CD4-positive, alpha-beta T cell (primary cell): Measurements from ENCODE around the gene IL10RA. TPM values are rescaled to one million over a fixed set of nuclear protein-coding genes. Genes with fewer than 3 reads are reported as not detected.

Experiments used
- ATAC-seq: fragments of 200-7000 bp; cut with Tn5 transposase; one replicate; pipeline ENCODE4 v1.10.0; 2022; ENCODE audit warnings: mild to moderate bottlenecking; ENCODE audit not compliant: poor library complexity
- CTCF ChIA-PET: fragments of 350-600 bp; sonication (Branson Sonifier 250); formaldehyde crosslinking; loops from one replicate; lab custom pipeline; 2021; ENCODE audit warnings: antibody characterized with exemption, inconsistent platforms; lab: Charles Lee
- POLR2A ChIA-PET: fragments of 350-600 bp; sonication (Branson Sonifier 250); formaldehyde crosslinking; loops from one replicate; lab custom pipeline; 2021; ENCODE audit warnings: antibody characterized with exemption, inconsistent platforms; lab: Charles Lee
- DNase-seq, 14 experiments: peaks; one replicate each; pipeline ENCODE4 v3.0.0-alpha.2; 2013 to 2020; ENCODE audit warnings: mixed read lengths in 2 of 14
- H3K27ac ChIP-seq, 2 donors: one replicate each; pipeline versions ENCODE4 v1.5.1 to v1.7.0; 2013; ENCODE audit warnings: low read length in 2 of 2, low read depth in 1 of 2, mild to moderate bottlenecking in 1 of 2
- H3K27me3 ChIP-seq, 2 experiments: 1 replicate in 1 of 2; 2 replicates in 1 of 2; pipeline versions ENCODE4 v1.6.1 to v1.7.0; 2013; ENCODE audit warnings: low read length in 2 of 2, control low read depth in 1 of 2, mild to moderate bottlenecking in 1 of 2, moderate library complexity in 1 of 2; ENCODE audit not compliant: insufficient read depth in 2 of 2, control insufficient read depth in 1 of 2
- H3K36me3 ChIP-seq: one replicate; pipeline ENCODE4 v1.6.1; 2013; ENCODE audit warnings: low read length, control low read depth; ENCODE audit not compliant: insufficient read depth
- H3K4me1 ChIP-seq: one replicate; pipeline ENCODE4 v1.6.1; 2013; ENCODE audit warnings: low read length, control low read depth; ENCODE audit not compliant: insufficient read depth
- H3K4me3 ChIP-seq: one replicate; pipeline ENCODE4 v1.5.1; 2013; ENCODE audit warnings: mild to moderate bottlenecking, low read length, moderate library complexity
- H3K9me3 ChIP-seq, 2 experiments: 1 replicate in 1 of 2; 2 replicates in 1 of 2; pipeline versions ENCODE4 v1.6.1 to v1.7.0; 2013; ENCODE audit warnings: low read length in 2 of 2, mild to moderate bottlenecking in 2 of 2, control low read depth in 1 of 2, moderate library complexity in 1 of 2; ENCODE audit not compliant: control insufficient read depth in 1 of 2, insufficient read depth in 1 of 2
- H3K27ac Mint-ChIP-seq: one replicate; pipeline ENCODE4 v1.8.0; 2020; ENCODE audit warnings: mixed read lengths
- H3K27me3 Mint-ChIP-seq: one replicate; pipeline ENCODE4 v1.8.0; 2021; ENCODE audit warnings: mixed read lengths
- H3K36me3 Mint-ChIP-seq: one replicate; pipeline ENCODE4 v1.8.0; 2021; ENCODE audit warnings: low read depth, mixed read lengths
- H3K4me1 Mint-ChIP-seq: one replicate; pipeline ENCODE4 v1.8.0; 2021; ENCODE audit warnings: low read depth, mixed read lengths
- H3K4me3 Mint-ChIP-seq: one replicate; pipeline ENCODE4 v1.8.0; 2020; ENCODE audit warnings: mild to moderate bottlenecking, mixed read lengths
- H3K9me3 Mint-ChIP-seq: one replicate; pipeline ENCODE4 v1.8.0; 2020; ENCODE audit warnings: mixed read lengths
- intact Hi-C, 2 experiments: fragments of 100-400 bp; cut with DNase I in 1 of 2; cut with micrococcal nuclease in 1 of 2; formaldehyde crosslinking; loops; one replicate each; pipeline versions ENCODE4 v1.15.1 to v1.9.0; 2023 to 2025; cut with DNase I, micrococcal nuclease
- total RNA-seq, 174 experiments: library from RNA in 2 of 174; stranded (reverse) in 2 of 174; gene quantifications; one replicate each; pipeline ENCODE4 v1.2.3 and lab custom pipeline; 2021 to 2026
- TF ChIP-seq, protein P1 (sequence below): fragments of 200-600 bp; IDR thresholded peaks from one replicate; pipeline ENCODE4 v1.8.0; 2022; ENCODE audit warnings: antibody characterized with exemption, mild to moderate bottlenecking

IL10RA gene
- total RNA-seq, 2 experiments from 2014 or later = 193 to 203 TPM

DNA sequence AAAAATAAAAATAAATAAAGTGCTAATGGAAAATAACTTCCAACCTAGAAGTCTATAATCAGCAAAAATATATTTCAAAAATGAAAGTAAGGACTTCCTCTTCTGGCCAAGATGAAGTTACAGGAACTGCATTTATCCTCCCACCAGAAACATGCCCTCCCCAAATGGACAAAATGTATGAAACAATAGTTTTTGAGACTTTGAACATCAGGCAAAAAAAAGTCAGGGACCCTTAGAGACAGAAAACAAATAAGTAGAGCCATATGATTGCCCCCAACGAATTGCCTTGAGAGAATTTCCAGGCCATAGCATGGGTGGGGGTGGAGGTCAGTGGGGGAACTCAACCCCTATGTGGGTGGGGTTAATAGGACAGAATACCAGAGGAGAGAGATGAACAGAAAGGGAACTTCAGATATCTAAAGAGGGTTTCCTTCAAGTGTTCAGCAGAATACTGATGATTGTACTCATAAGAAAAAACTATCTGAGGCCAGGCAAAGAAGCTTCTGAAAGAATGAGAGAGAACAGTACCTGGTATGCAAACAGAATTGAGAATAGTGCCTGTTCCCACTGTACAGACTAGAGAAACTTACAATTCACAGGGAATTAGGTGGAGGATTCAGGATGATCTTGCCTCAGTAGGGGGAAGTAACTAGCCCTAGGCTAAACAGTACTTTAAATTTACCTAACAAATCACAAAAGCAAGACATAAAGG, 26.6 kb upstream of the IL10RA start:
- no peak for DNase-seq
- no peak overlapping the region for H3K4me3 ChIP-seq
- Mint-ChIP-seq H3K9me3 (peaks cover 14% of the 10 kb centered on the region), H3K36me3 (peaks cover 29% of the 10 kb centered on the region), H3K27ac (no peak overlapping the region), H3K4me1 (peaks cover 73% of the 10 kb centered on the region), H3K4me3 (no peak overlapping the region), H3K27me3 (no peaks in the 10 kb centered on the region)
- ChIA-PET CTCF (interaction anchor here (2.0 kb wide), 1 partner anchor 13 kb away, joined by 12 read pairs; no protein-coding TSS in a partner anchor), POLR2A (interaction anchor here (1.0 to 1.9 kb wide), 4 partner anchors 9 to 144 kb away, joined by 3 to 13 read pairs (median 6); partner anchors contain the start of gene IL10RA)
- intact Hi-C loops = loop anchor here in 1 of 2 experiments (2.0 kb wide), 1 partner anchor 13 kb away; no protein-coding TSS in a partner anchor
- ATAC-seq = no peak
- no peaks in the 10 kb centered on the region for H3K36me3 ChIP-seq
- H3K9me3 ChIP-seq = peaks cover 0 to 8% of the 10 kb centered on the region in 2 experiments
- H3K27ac ChIP-seq = no peak overlapping the region
- H3K4me1 ChIP-seq = peaks cover 5% of the 10 kb centered on the region
- H3K27me3 ChIP-seq = no peaks in the 10 kb centered on the region
- TF ChIP-seq, protein P1, sequence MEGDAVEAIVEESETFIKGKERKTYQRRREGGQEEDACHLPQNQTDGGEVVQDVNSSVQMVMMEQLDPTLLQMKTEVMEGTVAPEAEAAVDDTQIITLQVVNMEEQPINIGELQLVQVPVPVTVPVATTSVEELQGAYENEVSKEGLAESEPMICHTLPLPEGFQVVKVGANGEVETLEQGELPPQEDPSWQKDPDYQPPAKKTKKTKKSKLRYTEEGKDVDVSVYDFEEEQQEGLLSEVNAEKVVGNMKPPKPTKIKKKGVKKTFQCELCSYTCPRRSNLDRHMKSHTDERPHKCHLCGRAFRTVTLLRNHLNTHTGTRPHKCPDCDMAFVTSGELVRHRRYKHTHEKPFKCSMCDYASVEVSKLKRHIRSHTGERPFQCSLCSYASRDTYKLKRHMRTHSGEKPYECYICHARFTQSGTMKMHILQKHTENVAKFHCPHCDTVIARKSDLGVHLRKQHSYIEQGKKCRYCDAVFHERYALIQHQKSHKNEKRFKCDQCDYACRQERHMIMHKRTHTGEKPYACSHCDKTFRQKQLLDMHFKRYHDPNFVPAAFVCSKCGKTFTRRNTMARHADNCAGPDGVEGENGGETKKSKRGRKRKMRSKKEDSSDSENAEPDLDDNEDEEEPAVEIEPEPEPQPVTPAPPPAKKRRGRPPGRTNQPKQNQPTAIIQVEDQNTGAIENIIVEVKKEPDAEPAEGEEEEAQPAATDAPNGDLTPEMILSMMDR = no peak

DNA sequence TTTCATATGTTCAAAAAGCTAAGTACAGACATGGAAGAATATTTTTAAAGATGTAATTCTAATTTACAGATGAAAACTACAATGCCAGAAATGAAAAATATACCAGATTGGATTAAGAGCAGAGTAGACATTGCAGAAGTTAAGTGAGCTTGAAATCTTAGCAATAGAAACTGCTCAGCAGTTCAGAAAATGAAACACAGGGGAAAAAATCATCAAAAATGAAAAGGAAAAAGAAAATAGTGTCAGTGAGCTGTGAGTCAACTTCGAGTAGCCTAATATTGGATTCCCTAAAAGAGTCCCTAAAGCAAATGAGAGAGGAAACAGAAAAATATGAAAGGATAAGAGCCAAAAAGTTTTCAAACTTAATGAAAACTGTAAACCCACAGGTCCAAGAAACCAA, 25.8 kb upstream of the IL10RA start:
- no peak for ATAC-seq
- Mint-ChIP-seq H3K27ac (no peak overlapping the region), H3K4me1 (peaks cover 66% of the 10 kb centered on the region), H3K36me3 (peaks cover 29% of the 10 kb centered on the region), H3K27me3 (no peaks in the 10 kb centered on the region), H3K9me3 (peaks cover 14% of the 10 kb centered on the region), H3K4me3 (no peak overlapping the region)
- peaks cover 0 to 8% of the 10 kb centered on the region in 2 experiments for H3K9me3 ChIP-seq
- peaks cover 3% of the 10 kb centered on the region for H3K4me1 ChIP-seq
- CTCF ChIA-PET = interaction anchor here (1.0 to 2.0 kb wide), 3 partner anchors 10 to 153 kb away, joined by 3 to 12 read pairs (median 3); no protein-coding TSS in a partner anchor
- H3K36me3 ChIP-seq = no peaks in the 10 kb centered on the region
- intact Hi-C loops = no loop called here
- H3K27ac ChIP-seq = no peak overlapping the region
- POLR2A ChIA-PET = interaction anchor here (1.0 to 1.9 kb wide), 4 partner anchors 9 to 145 kb away, joined by 3 to 13 read pairs (median 6); partner anchors contain the start of gene IL10RA
- no peak overlapping the region for H3K4me3 ChIP-seq
- no peaks in the 10 kb centered on the region for H3K27me3 ChIP-seq
- DNase-seq = no peak
- TF ChIP-seq, protein P1 = no peak

DNA sequence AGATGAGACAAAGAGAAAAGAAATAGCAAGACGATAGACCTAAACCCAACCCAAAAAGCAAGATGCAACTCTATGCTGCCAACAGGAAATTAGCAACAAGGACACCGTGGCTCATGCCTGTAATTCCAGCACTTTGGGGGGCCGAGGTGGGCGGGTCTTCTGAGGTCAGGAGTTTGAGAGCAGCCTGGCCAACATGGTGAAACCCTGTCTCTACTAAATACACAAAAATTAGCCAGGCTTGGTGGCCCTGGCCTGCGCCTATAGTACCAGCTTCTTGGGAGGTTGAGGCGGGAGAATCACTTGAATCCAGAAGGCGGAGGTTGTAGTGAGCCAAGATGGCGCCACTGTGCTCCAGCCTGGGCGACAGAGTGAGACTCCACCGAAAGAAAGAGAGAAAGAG, 24.3 kb upstream of the IL10RA start:
- no peak overlapping the region for H3K27ac Mint-ChIP-seq
- peaks cover 53% of the 10 kb centered on the region for H3K4me1 Mint-ChIP-seq
- ATAC-seq = no peak
- Histone ChIP-seq H3K9me3 (peaks cover 0 to 8% of the 10 kb centered on the region in 2 experiments), H3K36me3 (no peaks in the 10 kb centered on the region), H3K27ac (no peak overlapping the region), H3K4me3 (no peak overlapping the region), H3K27me3 (no peaks in the 10 kb centered on the region), H3K4me1 (peaks cover 3% of the 10 kb centered on the region)
- peaks cover 12% of the 10 kb centered on the region for H3K9me3 Mint-ChIP-seq
- intact Hi-C loops = no loop called here
- peaks cover 23% of the 10 kb centered on the region for H3K36me3 Mint-ChIP-seq
- no peak for DNase-seq
- H3K27me3 Mint-ChIP-seq = no peaks in the 10 kb centered on the region
- CTCF ChIA-PET = interaction anchor here (0.7 kb wide), 1 partner anchor 11 kb away, joined by 4 read pairs; no protein-coding TSS in a partner anchor
- no peak overlapping the region for H3K4me3 Mint-ChIP-seq
- POLR2A ChIA-PET = no interaction called here
- TF ChIP-seq, protein P1 = no peak
